CD4-positive, alpha-beta T cell treated with Interleukin-1 beta for 1 hour (primary cell): ENCODE data around the gene SLC4A5.
"Not testable (repeated sequence)": the region's sequence is repeated elsewhere in the genome, so short reads cannot be mapped to it uniquely, and the experiment has no call there.

Experiments
- DNase-seq, 2 donors: peaks; one replicate each; pipeline ENCODE4 v3.0.0-alpha.2; 2020 to 2022

Gene SLC4A5

DNA sequence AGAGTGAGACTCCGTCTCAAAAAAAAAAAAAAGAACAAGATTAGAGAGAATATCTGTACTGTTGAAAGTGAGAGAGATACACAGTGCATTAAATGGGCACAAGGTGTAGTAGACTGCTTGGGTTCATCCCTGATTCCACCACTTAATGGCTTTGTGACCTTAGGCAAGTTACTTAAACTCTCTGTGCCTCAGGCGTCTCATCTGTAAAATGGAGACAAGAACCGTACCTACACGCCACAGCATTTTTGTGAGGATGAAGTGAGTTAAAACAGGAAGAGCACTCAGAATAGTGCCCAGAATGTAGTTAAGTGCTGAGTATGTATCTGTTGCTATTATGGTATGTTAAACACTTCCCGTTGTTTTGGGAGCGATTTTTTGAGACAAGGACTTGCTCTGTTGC, 80.5 kb downstream of the SLC4A5 start:
- no peak for DNase-seq

DNA sequence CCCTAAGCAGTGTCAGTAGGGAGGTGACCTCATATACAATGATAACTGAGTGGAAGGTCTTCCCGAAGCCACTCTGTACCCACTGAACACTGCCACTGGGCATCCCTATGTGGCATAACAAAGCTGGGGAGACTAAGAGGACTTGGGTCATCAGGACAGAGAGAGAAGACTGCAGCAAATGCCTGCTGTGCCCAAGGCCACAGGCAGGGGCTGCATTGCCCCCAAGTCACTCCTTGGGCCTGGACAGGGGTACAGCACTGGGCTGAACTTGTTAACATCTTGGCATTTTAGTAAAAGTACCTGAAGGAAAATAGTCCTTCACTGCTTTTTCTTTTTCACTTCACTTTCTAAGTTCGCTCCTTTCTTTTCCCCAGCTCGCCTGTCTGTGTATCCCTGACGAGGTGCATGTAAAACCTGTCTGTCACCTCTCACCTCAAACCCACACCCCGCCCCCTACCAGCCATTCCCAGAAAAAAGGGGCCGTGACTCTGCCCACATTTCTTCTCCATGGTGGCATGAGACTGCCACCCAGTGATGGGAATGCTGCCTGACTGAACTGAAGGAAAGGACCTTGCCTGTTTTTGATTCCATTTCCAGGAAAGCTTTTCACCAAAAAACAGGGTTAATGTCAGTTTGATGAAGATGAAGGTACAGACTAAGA, 81.9 kb downstream of the SLC4A5 start:
- no peak for DNase-seq

DNA sequence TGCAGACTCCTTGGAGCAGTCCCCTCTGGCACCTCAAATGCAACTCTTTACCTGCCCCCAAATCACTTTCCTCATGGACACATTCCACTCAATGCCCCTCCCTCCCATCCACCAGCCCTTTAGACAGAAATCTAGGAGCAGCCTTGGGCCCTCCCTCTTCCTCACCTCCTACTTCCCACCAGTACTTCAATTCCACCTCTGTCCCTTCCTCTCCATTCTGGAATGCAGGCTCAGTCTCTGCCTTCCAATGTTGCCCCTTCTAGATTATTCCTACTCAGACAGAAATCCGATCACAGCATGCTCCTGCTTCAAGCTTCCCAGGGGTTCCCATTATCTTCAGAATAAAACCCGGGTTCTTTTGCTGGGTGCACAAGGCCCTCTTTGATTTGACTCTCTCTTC, 82.7 kb downstream of the SLC4A5 start:
- no peak for DNase-seq

DNA sequence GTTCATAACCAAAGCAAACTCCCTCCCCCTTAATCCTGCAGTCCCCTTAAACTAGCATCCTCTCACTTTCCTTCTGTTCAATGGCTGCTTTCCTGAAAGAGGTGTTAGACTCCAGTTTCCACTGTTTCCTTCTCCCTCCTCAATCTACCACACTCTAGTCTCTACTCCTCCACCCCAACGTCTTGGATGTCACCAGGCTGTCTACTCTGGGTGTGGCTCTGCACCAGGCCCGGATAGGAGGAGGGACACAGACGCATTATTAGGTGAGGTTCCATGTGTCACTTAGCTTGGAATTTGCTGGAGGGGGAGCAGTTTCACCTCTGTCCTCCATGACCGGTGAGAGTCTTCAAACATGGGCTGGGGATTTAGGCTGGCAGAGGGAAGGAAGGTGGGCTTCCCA, 83.5 kb downstream of the SLC4A5 start:
- no peak for DNase-seq

DNA sequence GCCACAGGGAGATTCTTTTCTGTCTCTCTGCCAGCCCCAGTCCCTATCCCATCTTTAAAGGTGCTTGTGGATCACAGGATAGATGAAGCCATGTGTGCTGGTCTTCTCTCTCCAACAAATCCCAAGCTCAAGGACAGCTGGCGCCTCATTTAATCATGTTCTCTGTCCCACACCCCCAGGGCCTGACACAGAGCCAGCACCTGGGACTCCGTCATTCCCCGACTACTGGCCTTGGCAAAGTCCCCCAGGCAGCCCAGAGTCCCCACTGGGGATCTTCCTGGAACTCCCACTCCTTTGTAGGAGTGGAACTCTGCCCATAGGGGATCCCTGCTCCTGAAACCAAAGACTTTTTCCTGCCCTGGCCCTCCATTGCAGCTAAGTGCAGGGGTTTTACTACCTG, 84.0 kb downstream of the SLC4A5 start:
- DNase-seq: no peak

DNA sequence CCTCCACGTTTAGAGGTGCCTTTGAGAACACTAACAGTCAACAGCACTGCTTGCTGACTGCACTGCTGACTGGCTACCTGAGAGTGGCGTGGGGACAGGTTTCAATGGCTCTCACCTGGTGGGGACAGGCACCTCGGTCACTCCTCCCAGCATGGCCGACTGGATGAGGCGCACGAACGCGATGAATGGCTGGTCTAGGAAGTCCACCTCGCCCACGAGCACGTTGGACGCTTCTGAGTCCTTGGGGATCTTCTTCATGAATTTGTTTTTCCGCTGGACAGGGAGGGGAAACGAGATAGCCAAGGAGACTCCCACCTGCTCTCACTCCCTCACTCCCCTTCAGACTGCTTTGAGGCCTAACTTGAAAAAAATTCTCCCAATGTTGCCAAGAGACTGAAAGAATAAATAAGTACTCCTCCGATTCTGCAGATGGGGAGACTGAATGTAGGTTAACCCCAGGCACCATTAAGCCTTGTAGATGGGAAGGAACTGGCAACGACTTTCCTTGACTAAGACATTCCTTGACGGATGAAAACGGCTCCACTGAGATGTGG, 87.5 kb downstream of the SLC4A5 start:
- DNase-seq: no peak

DNA sequence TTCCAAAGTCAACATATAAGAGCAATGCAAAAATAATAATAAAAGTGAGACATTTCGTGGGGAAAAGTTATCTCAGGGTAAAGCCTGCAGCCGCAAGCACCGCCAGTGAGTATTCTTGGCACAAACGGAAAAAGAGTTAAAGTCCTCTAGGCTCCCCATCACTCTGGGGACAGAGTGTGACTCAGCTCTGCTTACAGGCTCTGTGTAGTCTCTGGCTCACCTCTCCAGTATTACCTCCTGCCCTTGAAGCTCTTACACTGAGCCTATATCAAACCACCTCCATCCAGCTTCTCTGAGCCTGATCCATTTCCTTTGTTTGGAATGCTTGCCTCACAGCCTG, 89.3 kb downstream of the SLC4A5 start:
- no peak for DNase-seq

DNA sequence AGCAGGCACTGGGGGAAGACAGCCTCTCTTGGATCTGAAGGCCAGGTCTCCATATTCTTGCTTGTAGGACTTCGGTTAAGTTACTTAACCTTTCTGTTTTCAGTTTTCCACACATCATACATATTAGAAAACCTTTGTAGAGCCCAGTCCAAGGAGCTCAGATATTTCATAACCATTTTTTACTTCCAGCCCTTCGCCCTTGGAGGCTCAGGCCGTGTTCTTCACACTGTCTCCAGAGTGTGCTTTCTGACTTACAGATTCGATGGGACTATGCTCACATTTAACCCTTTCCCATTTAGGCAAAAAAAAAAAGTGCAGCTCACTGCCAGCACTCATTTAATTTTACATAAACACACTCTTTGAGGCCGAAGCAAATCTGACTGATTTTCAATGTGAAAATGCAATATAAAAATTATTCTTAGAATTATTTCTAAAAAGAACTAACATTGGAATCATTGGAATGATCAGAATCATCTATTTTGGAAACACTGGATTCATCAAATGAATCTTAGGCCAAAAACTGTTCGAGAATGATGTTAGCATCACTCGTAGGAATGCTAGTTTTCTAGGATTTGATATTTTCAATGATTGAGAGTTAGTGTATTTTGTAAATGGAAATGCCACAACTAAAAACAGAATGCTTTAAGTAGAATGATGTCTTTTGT, 89.8 kb downstream of the SLC4A5 start:
- no peak for DNase-seq

DNA sequence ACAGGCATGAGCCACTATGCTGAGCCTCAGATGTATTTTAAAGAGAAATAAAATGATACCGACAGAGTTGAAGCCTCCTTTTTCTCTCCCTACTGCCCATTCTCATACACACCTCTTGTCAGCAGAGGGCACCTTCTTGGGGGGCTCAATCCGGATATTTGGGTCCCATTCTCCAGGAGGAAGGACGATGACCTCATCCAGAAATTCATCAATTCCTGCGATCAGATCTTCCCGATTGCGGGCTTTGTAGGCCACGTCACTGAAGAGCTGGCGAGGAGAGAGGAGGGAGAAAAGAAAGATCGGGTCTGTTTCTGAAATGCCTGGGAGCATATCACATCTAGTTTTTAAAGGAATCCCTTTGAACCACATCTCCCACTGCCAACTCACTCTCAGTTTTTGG, 90.4 kb downstream of the SLC4A5 start:
- no peak for DNase-seq

DNA sequence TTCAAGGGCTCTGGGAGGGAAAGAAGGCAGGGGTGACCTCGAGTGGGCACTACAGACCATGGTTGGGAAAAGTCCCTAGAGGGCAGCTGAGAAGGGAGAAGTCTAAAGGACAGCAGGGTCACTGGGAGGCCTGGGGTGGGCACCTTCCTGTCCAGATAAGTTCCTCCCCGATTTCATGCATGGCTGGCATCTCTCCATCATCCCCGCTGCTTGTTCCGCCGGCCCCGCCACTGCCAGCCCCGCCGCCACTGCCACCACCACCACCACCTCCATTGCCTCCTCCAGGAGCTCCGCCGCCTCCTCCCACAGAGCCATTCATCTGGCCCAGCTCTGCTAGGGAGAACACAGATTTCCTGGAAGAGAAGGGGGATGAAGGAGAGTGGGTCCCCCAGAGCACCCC, 91.2 kb downstream of the SLC4A5 start:
- DNase-seq: no peak

DNA sequence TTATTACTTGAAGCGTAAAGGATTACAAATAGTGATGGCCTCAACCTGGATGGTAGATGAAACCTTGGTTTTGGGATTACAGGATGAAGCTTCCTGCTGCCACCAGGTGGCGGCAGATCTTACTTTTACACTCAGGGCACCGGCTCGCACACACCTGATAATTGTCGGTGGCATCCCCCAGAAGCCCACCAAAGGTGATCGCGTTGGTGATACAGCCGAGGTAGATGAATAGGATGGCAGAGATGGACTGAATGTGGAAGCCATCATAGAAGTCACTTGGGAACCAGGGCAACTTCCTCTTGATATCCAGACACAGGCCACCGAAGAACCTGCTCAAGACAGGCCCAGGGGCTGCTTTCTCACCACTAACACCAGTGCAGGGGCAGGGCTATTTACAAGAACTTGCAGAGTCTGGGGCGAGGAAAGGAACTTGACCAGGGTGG, 93.0 kb downstream of the SLC4A5 start:
- DNase-seq: peak; percentile 53 to 59

DNA sequence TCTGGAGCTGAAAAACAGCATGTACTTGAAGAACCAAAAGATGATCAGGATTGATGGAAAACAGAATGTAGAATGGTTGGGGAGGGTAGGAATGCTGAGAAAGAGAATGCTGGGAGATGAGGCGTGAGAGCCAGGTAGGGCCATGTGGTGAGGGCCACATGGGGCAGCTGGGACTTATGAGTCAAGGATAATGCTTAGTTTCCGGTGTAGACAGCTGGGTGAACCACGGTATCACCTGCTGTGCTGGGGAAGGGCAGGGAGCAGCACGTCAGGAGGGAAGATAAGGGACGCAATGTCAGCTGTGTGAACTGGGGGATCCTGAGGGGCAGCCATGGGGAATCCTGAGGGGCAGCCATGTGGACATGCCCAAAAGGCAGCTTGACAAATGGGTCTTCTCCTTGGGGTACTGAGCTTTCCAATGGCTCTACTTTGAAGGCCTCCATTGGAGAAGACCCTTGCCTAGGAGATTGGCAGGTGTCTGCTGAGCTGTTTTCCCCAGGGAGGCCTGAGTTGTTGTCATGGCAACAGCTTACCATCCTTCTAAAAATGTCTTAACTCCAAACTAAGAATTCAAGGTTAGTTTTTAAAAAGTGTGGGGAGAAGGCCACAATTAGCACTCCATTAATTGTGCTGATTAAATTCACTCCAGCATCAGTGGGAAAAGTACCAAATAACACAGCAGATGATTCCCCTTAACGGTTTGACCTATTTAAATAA, 93.7 kb downstream of the SLC4A5 start:
- no peak for DNase-seq

DNA sequence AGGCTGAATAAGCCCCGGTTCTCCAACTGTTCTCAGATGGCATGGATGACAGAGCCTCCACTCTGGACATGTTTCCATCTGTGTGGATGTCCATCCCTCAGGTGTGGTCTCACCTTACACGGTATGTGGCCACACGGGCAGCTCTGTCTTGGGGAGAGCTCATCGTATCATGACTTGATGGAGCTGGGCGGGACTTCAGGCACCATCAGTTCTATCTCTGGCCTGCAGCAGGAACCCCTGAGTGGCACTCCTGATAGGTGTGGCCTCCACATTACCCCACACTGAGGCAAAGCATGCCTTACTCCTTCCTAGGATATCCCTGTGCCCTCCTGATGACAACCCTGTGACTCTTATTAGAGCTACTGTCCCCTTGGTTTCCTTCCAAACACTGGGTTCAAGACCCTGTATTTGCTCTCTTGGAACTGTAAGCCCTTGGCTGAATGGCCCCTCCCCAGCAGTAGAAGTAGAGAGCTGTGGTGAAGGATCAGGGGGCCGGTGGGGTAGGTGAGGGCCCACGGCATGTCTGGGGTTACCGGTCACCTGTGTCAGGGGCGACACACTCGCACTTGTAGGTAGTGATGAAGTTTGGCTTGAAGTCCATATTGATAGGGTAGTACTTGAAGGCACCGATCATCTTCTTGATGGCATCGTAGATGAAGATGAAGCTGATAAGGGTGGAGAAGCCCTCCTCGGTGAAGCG, 96.6 kb downstream of the SLC4A5 start:
- no peak for DNase-seq

DNA sequence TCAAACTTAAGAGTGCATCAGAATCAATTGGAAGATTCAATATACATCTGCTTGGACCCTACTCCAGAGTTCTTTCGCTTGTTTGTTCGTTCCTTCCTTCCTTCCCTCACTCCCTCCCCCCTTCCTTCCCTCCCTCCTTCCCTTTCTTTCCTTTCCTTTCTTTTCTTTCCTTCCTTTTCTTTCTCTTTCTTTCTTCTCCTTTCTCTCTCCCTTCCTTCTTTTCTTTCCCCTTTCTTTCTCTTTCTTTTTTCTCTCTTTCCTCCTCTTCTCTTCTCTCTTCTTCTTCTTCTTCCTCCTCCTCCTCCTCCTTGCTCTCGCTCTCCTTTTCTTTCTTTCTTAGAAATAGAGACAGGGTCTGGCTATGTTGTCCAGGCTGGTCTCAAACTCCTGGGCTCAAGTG, 98.9 kb downstream of the SLC4A5 start:
- DNase-seq: no peak

DNA sequence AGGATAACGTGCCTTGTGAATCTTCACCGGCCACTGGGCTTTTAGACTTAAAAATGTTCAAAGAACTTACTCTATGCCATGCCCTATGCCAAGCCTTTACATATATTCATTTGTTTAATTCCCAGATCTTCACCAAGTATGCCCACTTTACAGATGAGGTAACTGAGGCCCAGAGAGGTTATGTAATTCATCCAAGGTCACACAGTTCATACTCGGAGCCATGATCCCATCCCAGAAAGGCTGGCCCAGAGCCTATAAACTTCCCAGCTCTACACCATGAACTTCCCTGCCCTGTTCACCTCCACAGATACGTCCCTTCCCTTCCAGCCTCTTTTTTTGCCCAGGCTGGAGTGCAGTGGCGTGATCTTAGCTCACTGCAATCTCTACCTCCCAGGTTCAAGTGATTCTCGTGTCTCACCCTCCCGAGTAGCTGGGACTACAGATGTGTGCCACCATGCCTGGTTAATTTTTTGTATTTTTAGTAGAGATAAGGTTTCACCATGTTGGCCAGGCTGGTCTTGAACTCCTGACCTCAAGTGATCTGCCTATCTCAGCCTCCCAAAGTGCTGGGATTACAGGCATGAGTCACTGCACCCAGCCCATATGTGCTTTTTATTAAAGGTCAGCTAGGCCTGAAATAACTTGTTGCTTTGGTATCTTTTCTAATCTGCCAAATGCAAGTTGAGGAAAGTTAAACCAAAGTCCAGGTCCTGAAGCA, 100.7 kb downstream of the SLC4A5 start:
- no peak for DNase-seq

DNA sequence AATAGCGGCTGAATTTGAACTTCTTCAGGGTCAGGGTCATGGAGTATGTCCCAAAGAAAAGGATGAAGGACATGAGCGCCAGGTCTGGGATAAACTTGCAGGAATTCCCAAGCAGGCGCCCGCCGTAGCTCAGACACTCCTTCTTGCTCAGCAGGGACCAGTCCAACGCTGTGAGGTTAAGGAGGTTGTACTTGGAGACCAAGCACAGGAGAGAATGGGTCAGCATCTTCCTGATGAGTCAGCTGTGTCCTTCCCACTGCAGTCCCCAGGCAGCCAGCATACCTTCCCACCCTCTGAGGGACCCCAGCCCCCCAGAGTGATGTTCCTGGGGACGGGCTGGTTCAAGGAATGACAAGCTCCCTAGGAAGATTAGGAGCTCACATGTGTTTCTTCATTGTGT, 103.9 kb downstream of the SLC4A5 start:
- DNase-seq: no peak

DNA sequence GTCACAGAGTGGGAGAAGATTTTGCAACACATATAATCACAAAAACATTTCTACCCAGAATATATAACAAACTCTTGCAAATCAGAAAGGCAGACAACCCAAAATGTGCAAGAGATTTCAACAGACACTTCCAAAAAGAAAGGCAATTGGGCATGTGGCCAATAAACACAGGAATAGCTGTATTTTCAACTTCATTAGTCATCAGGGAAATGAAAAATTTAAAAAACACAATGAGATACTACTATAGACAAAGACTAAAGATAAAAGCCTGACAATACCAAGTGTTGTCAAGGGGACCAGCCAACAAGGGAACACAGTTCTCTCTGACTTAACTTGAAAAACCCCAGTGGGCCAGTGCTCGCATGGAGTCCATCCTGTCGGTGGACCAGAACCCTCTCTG, 104.3 kb downstream of the SLC4A5 start:
- DNase-seq: no peak

DNA sequence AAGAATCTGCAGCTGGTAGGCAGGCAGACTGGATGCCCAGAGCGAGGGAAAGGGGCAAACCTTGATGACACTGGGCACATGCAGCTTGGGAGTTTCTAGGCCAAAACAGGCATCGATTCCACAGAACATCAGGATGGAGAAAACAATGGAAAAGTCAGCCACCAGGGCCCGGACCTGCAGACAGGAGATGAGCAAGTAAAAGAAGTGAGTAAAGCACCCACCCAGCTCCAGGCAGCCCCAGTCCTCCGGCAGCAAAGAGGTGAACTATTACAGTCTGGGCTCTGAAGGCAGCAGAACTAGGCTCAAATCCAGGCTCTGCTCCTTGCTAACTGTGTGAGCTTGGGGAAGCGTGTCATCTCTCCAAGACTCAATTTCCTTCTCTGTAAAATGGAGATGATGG, 108.2 kb downstream of the SLC4A5 start:
- DNase-seq: no peak

DNA sequence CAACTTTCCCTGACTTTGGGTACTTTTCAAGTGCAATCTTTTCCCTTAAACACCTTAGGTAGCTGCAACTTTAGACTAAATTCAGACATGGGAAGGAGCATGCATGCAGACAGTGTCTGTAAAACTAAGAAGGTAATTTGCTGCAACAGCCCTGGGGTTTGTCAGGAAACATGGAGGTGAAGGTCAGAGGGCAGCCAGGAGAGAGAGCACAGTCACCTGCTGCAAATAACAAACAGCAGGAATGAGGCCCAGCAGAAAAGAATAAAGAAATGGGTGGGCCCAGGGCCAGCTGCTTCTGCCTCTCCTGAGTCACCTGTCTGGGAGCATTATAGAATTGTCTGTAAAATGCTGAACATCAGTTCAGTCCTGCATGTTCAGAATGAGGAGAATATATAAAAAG, 109.6 kb downstream of the SLC4A5 start:
- DNase-seq: no peak

DNA sequence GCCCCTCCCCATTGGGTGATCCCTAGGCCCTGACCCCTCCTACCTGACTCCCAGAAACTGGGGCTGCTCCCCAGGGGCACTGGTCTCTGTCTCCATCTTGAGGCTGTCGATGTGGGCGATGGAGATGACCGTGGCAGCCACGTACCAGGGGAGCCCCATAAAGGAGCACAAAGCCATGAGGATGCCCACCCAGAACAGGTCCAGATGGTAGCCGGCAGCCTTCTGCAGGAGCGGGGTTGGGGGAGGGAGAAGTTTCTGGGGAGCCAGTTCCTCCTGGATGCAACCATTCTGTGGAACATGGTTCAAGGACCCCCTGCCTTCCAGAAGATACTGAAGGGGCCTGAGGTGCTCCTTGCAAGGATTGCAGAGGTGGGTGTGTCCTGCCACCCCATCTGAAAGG, 110.8 kb downstream of the SLC4A5 start:
- DNase-seq: no peak

DNA sequence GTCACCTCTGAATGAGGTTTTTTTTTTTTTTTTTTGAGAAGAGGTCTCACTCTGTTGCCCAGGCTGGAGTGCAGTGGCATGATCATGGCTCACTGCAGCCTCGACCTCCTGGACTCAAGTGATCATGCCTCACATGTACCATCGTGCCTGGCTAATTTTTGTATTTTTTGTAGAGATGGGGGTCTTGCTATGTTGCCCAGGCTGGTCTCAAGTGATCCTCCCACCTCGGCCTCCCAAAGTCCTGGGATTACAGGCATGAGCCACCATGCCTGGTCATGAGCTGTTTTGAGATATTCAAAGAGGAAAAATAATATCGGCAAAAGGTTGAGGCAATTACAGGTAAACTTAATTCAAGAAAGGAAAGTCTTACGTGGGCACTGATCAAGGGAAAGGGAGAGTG, 113.4 kb downstream of the SLC4A5 start:
- not testable (repeated sequence) for DNase-seq

DNA sequence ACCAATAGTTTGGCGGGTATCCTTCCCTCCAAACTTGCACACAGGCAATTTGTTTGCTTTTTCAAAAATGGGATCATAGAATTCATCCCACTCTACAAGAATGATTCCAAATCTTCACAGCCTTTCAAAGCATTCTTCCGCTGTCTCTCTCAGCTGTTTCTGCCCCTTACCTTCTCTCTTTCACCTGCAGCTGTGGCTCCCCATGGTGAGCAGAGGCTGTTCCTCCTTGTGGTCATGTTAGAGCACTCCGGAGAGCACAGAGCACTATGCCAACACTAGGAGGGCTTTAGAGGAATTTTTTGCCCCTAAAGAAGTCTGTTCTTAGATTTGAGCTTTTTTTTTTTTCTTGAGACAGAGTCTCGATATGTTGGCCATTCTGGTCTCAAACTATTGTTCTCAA, 114.4 kb downstream of the SLC4A5 start:
- DNase-seq: no peak

DNA sequence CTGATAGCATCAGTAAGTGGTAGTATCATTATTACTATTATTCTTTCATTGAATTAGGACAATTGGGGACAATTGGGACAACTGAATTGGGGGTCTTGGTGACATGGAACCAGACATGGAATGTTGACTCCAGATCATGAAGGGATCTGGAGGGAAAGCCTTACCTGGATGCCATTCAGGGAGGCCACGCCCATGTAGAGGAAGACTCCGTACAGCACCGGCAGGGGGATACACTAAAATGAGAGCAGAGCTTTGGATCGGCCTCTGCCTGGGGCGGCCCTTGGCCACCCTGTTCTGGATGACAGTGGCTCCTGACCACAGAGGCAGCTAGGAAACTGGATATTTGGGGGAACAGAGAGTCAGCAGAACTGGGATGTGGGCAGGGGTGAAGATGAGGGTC, 115.6 kb downstream of the SLC4A5 start:
- no peak for DNase-seq
